ENCODE results near the gene ZNF597. TPM values are rescaled to one million over a fixed set of nuclear protein-coding genes. Genes with fewer than 3 reads are reported as not detected.

Gene ZNF597
- total and polyA plus RNA-seq, 10 of the 15 experiments (the other 5 are each of a cell fraction or from before 2014, with no cell fraction given) = 0.80 to 2.8 (median 2.0) TPM

DNA sequence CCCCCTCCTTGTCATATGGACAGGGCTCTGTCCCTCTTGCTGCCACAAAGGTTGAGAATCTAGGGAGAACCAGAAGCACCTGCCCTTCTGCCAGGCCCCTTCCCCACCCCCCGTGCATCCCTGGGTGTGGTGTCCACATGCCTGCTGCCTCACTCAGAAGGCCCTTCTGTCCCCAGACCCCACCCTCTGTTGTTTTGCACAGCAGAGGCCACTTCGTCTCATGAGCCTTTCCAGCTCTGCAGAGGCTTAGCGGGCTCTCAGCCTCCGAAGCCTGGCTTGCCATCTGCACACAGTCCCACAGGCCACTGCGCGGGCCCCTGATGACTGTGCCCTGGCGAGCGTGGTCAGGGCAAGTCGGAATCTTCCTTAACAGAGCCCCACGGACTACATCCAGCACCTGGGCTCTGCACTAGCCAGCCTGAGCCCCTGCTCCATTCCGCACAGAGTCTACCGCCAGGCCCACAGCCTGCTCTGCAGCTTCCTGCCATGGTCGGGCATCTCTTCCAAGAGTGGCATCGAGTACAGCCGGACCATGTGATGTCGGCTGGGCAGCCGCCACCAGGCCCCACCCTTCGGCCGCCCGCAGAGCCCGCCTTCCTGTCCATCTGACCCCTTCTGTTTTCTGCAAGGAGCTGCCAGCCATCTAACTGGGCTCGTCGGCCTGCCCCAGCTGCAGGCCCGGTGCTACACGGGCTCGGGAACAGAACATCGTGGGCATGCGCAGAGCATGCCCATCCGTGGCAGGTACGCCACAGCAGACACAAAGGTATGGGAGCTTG, 41.2 kb upstream of the ZNF597 start:
- H2AFZ ChIP-seq (ENCODE audit: control insufficient read depth, low read depth, low read length) = no peak overlapping the region
- WGBS (ENCODE audit: insufficient coverage, insufficient replicate concordance, low lambda C conversion rate, missing lambda C conversion rate) = 95% methylated on average over 29 of the region's 30 CpGs
- RAD21 ChIA-PET (ENCODE audit: unreplicated experiment) = no interaction called here
- no peak overlapping the region for H3K27ac ChIP-seq (ENCODE audit: control insufficient read depth, insufficient read depth)
- intact Hi-C loops (cut with micrococcal nuclease; ENCODE audit: unreplicated experiment) (no loop called here), in situ Hi-C loops (cut with MboI) (no loop called here)
- H3K27me3 ChIP-seq (replicated peaks in 1 of 2; ENCODE audit: control insufficient read depth in 2 of 2, insufficient read depth in 2 of 2, low read length in 1 of 2) = no peaks in the 10 kb centered on the region
- no peak for DNase-seq (ENCODE audit: low read depth, low spot score)
- H3K9me3 ChIP-seq (replicated peaks; ENCODE audit: control insufficient read depth, insufficient read depth, low read length) = no peaks in the 10 kb centered on the region
- H3K4me3 ChIP-seq = no peak overlapping the region
- POLR2A ChIA-PET = interaction anchor here (0.5 kb wide), 1 partner anchor 204 kb away, joined by 3 read pairs; no protein-coding TSS in a partner anchor
- no peaks in the 10 kb centered on the region for H3K4me1 ChIP-seq (ENCODE audit: control insufficient read depth, insufficient read depth, low read length)
- ATAC-seq = no peak
- no peaks in the 10 kb centered on the region for H3K79me2 ChIP-seq (ENCODE audit: control insufficient read depth, insufficient read depth, low read length)
- H3K4me2 ChIP-seq (ENCODE audit: control insufficient read depth, insufficient read depth) = no peak overlapping the region
- BruUV-seq (replicated peaks) = no TSS peak
- H3K9ac ChIP-seq (ENCODE audit: control insufficient read depth, insufficient read depth, low read length) = no peak overlapping the region
- H4K20me1 ChIP-seq (ENCODE audit: control insufficient read depth, insufficient read depth) = no peaks in the 10 kb centered on the region
- H3K36me3 ChIP-seq (ENCODE audit: control insufficient read depth in 2 of 2, insufficient read depth in 2 of 2, low read length in 1 of 2) = peaks cover 0 to 42% of the 10 kb centered on the region in 2 experiments; a peak in 3 of 4 replicates
- CTCF ChIA-PET = interaction anchor here (0.5 kb wide), 1 partner anchor 13 kb away, joined by 3 read pairs; no protein-coding TSS in a partner anchor
- no peak for FAIRE-seq
- SMC1A ChIA-PET (ENCODE audit: uncharacterized antibody, unreplicated experiment) = no interaction called here
- TF ChIP-seq ZNF217 (IDR thresholded peaks at IDR 0.05) (no peak), HSF1 (IDR thresholded peaks at IDR 0.05; ENCODE audit: low read depth, low read length) (no peak), BRCA1 (IDR thresholded peaks at IDR 0.05; ENCODE audit: low read depth, low read length) (no peak), PAX8 (IDR thresholded peaks at IDR 0.05) (no peak), MEF2A (IDR thresholded peaks at IDR 0.05; ENCODE audit: insufficient read depth, low read depth, low read length) (no peak), JUNB (IDR thresholded peaks at IDR 0.05) (no peak), SIN3A (IDR thresholded peaks at IDR 0.05; ENCODE audit: low read depth, low read length) (no peak), SP1 (IDR thresholded peaks at IDR 0.05; ENCODE audit: low read depth, low read length) (no peak), ZBTB11 (CRISPR knock-in tag; IDR thresholded peaks at IDR 0.05) (no peak), ETV6 (conservative IDR thresholded peaks at IDR 0.05 in 1 of 2, IDR thresholded peaks at IDR 0.05 in 1 of 2; ENCODE audit: borderline replicate concordance in 1 of 2, low read depth in 1 of 2) (no peak), ZNF622 (IDR thresholded peaks at IDR 0.05) (no peak), WRNIP1 (IDR thresholded peaks at IDR 0.05; ENCODE audit: borderline replicate concordance, low read depth, low read length) (no peak), CREB1 (IDR thresholded peaks at IDR 0.05; ENCODE audit: low read depth) (no peak)
- TF ChIP-seq, protein P1, sequence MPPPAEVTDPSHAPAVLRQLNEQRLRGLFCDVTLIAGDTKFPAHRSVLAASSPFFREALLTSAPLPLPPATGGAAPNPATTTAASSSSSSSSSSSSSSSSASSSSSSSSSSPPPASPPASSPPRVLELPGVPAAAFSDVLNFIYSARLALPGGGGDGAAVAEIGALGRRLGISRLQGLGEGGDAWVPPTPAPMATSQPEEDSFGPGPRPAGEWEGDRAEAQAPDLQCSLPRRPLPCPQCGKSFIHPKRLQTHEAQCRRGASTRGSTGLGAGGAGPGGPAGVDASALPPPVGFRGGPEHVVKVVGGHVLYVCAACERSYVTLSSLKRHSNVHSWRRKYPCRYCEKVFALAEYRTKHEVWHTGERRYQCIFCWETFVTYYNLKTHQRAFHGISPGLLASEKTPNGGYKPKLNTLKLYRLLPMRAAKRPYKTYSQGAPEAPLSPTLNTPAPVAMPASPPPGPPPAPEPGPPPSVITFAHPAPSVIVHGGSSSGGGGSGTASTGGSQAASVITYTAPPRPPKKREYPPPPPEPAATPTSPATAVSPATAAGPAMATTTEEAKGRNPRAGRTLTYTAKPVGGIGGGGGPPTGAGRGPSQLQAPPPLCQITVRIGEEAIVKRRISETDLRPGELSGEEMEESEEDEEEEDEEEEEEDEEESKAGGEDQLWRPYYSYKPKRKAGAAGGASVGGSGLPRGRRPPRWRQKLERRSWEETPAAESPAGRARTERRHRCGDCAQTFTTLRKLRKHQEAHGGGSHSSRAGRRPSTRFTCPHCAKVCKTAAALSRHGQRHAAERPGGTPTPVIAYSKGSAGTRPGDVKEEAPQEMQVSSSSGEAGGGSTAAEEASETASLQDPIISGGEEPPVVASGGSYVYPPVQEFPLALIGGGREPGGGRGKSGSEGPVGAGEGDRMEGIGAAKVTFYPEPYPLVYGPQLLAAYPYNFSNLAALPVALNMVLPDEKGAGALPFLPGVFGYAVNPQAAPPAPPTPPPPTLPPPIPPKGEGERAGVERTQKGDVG (CRISPR knock-in tag; IDR thresholded peaks at IDR 0.05) = no peak
